CD4-positive, alpha-beta memory T cell (primary cell): ENCODE data around the gene FOXP3. TPM values are rescaled to one million over a fixed set of nuclear protein-coding genes. Genes with fewer than 3 reads are reported as not detected.

ENCODE experiments used
- CTCF ChIA-PET: fragments of 350-600 bp; sonication (Branson Sonifier 250); formaldehyde crosslinking; loops from one replicate; lab custom pipeline; 2021; ENCODE audit warnings: inconsistent platforms; ENCODE audit not compliant: partially characterized antibody; lab: Charles Lee
- POLR2A ChIA-PET: fragments of 350-600 bp; sonication (Branson Sonifier 250); formaldehyde crosslinking; loops from one replicate; lab custom pipeline; 2021; ENCODE audit not compliant: partially characterized antibody; lab: Charles Lee
- DNase-seq, 5 donors: peaks; one replicate each; pipeline versions ENCODE4 v3.0.0 to v3.0.0-alpha.2; 2020 to 2022; ENCODE audit warnings: mixed read lengths in 1 of 5
- H3K27ac ChIP-seq: one replicate; pipeline ENCODE4 v1.7.0; 2013; ENCODE audit warnings: low read depth, low read length
- H3K27me3 ChIP-seq: 2 replicates; pipeline ENCODE4 v1.7.0; 2013; ENCODE audit warnings: mild to moderate bottlenecking, low read length, moderate library complexity; ENCODE audit not compliant: insufficient read depth
- H3K36me3 ChIP-seq: 2 replicates; pipeline ENCODE4 v1.7.0; 2013; ENCODE audit warnings: mild to moderate bottlenecking, low read length, moderate library complexity; ENCODE audit not compliant: insufficient read depth
- H3K4me1 ChIP-seq: 2 replicates; pipeline ENCODE4 v1.7.0; 2013; ENCODE audit warnings: mild to moderate bottlenecking, low read length, moderate library complexity; ENCODE audit not compliant: insufficient read depth
- H3K4me3 ChIP-seq, 2 donors: one replicate each; pipeline ENCODE4 v1.7.0; 2013; ENCODE audit warnings: low read length in 2 of 2, mild to moderate bottlenecking in 1 of 2
- H3K9me3 ChIP-seq, 2 donors: one replicate each; pipeline ENCODE4 v1.7.0; 2013; ENCODE audit warnings: low read length in 2 of 2, control low read depth in 1 of 2; ENCODE audit not compliant: control insufficient read depth in 1 of 2
- H3K27ac Mint-ChIP-seq, 7 donors: one replicate each; pipeline ENCODE4 v1.8.0; 2020 to 2021; ENCODE audit warnings: mixed read lengths in 7 of 7, mild to moderate bottlenecking in 6 of 7, inconsistent platforms in 3 of 7, moderate library complexity in 3 of 7
- H3K27me3 Mint-ChIP-seq, 2 donors: one replicate each; pipeline ENCODE4 v1.8.0; 2020 to 2021; ENCODE audit warnings: mixed read lengths in 2 of 2
- H3K36me3 Mint-ChIP-seq, 2 donors: one replicate each; pipeline ENCODE4 v1.8.0; 2020 to 2021; ENCODE audit warnings: mixed read lengths in 2 of 2, inconsistent platforms in 1 of 2, mild to moderate bottlenecking in 1 of 2
- H3K4me1 Mint-ChIP-seq, 4 donors: one replicate each; pipeline ENCODE4 v1.8.0; 2020 to 2021; ENCODE audit warnings: mixed read lengths in 4 of 4, mild to moderate bottlenecking in 1 of 4
- H3K4me3 Mint-ChIP-seq, 8 donors: one replicate each; pipeline ENCODE4 v1.8.0; 2020 to 2021; ENCODE audit warnings: mixed read lengths in 8 of 8, mild to moderate bottlenecking in 7 of 8, moderate library complexity in 6 of 8, inconsistent platforms in 3 of 8
- H3K9me3 Mint-ChIP-seq, 8 donors: one replicate each; pipeline ENCODE4 v1.8.0; 2020 to 2021; ENCODE audit warnings: mixed read lengths in 8 of 8, mild to moderate bottlenecking in 5 of 8, inconsistent platforms in 3 of 8, moderate library complexity in 1 of 8
- intact Hi-C: fragments of 100-400 bp; cut with micrococcal nuclease; formaldehyde crosslinking; loops from one replicate; pipeline ENCODE4 v1.15.1; 2023
- polyA plus RNA-seq, 2 donors: library from polyadenylated mRNA; unstranded; fragments of 300-500 nt; fragmentation: Illumina TruSeq; gene quantifications; one replicate each; pipeline ENCODE4 v1.2.3, GENCODE V29; 2021
- total RNA-seq, 2 experiments: library from RNA; stranded (reverse); gene quantifications; one replicate each; pipeline ENCODE4 v1.2.3, GENCODE V29; 2021

Gene FOXP3
- total and polyA plus RNA-seq, 4 experiments from 2014 or later, result 1.00 to 4.3 (median 2.8) TPM

- intact Hi-C loops, result no loop called here
- ChIA-PET POLR2A (no interaction called here), CTCF (no interaction called here)
- no peak overlapping the region for H3K27ac ChIP-seq
- no peaks in the 10 kb centered on the region for H3K9me3 Mint-ChIP-seq
- H3K4me1 ChIP-seq, result peaks cover 5% of the 10 kb centered on the region
- no peaks in the 10 kb centered on the region for H3K36me3 Mint-ChIP-seq
- H3K9me3 ChIP-seq, result no peaks in the 10 kb centered on the region
- no peak for DNase-seq
- H3K27me3 Mint-ChIP-seq, result no peaks in the 10 kb centered on the region
- H3K4me1 Mint-ChIP-seq, result peaks cover 4 to 9% (median 5%) of the 10 kb centered on the region in 4 donors
- H3K27ac Mint-ChIP-seq, result no peak overlapping the region
- H3K27me3 ChIP-seq, result no peaks in the 10 kb centered on the region
- H3K4me3 Mint-ChIP-seq, result peak overlapping the region in 1 of 8 donors; percentile 15
- H3K36me3 ChIP-seq, result no peaks in the 10 kb centered on the region
- H3K4me3 ChIP-seq, result no peak overlapping the region
Observed at GRCh38 chrX:49225858-49226257, 38.7 kb downstream of the FOXP3 start.

- Mint-ChIP-seq H3K9me3 (peaks cover 0 to 2% (median 0%) of the 10 kb centered on the region in 8 donors), H3K4me3 (no peak overlapping the region), H3K4me1 (peaks cover 0 to 5% (median under 1%) of the 10 kb centered on the region in 4 donors), H3K27ac (no peak overlapping the region), H3K27me3 (no peaks in the 10 kb centered on the region), H3K36me3 (no peaks in the 10 kb centered on the region)
- Histone ChIP-seq H3K9me3 (no peaks in the 10 kb centered on the region), H3K27ac (no peak overlapping the region), H3K4me3 (no peak overlapping the region), H3K4me1 (no peaks in the 10 kb centered on the region), H3K27me3 (no peaks in the 10 kb centered on the region), H3K36me3 (no peaks in the 10 kb centered on the region)
- CTCF ChIA-PET, result no interaction called here
- POLR2A ChIA-PET, result no interaction called here
- intact Hi-C loops, result no loop called here
- no peak for DNase-seq
Observed at GRCh38 chrX:49221868-49222267, 42.6 kb downstream of the FOXP3 start.

GRCh38 chrX:49220100-49220499, 44.4 kb downstream of the FOXP3 start:
- ChIA-PET POLR2A (no interaction called here), CTCF (no interaction called here)
- peaks cover 0 to 5% (median under 1%) of the 10 kb centered on the region in 4 donors for H3K4me1 Mint-ChIP-seq
- no peak overlapping the region for H3K4me3 Mint-ChIP-seq
- no peaks in the 10 kb centered on the region for H3K9me3 ChIP-seq
- no peaks in the 10 kb centered on the region for H3K4me1 ChIP-seq
- no peak overlapping the region for H3K4me3 ChIP-seq
- no peak for DNase-seq
- no peaks in the 10 kb centered on the region for H3K27me3 Mint-ChIP-seq
- H3K27me3 ChIP-seq, result no peaks in the 10 kb centered on the region
- intact Hi-C loops, result no loop called here
- peaks cover 0 to 2% (median 0%) of the 10 kb centered on the region in 8 donors for H3K9me3 Mint-ChIP-seq
- H3K36me3 ChIP-seq, result no peaks in the 10 kb centered on the region
- no peak overlapping the region for H3K27ac ChIP-seq
- no peaks in the 10 kb centered on the region for H3K36me3 Mint-ChIP-seq
- no peak overlapping the region for H3K27ac Mint-ChIP-seq

GRCh38 chrX:49214996-49215526, 49.4 kb downstream of the FOXP3 start:
- no peak for DNase-seq
- POLR2A ChIA-PET, result no interaction called here
- Mint-ChIP-seq H3K4me3 (no peak overlapping the region), H3K27me3 (peaks cover 1 to 3% of the 10 kb centered on the region in 2 donors), H3K4me1 (peaks cover 0 to 3% (median 0%) of the 10 kb centered on the region in 4 donors), H3K9me3 (no peaks in the 10 kb centered on the region), H3K36me3 (no peaks in the 10 kb centered on the region), H3K27ac (no peak overlapping the region)
- H3K27me3 ChIP-seq, result no peaks in the 10 kb centered on the region
- no peak overlapping the region for H3K27ac ChIP-seq
- CTCF ChIA-PET, result no interaction called here
- no peak overlapping the region for H3K4me3 ChIP-seq
- no peaks in the 10 kb centered on the region for H3K4me1 ChIP-seq
- H3K36me3 ChIP-seq, result no peaks in the 10 kb centered on the region
- no peaks in the 10 kb centered on the region for H3K9me3 ChIP-seq
- intact Hi-C loops, result no loop called here

GRCh38 chrX:49214416-49214815, 50.1 kb downstream of the FOXP3 start:
- Mint-ChIP-seq H3K4me3 (no peak overlapping the region), H3K27ac (no peak overlapping the region), H3K36me3 (no peaks in the 10 kb centered on the region), H3K27me3 (peaks cover 1 to 3% of the 10 kb centered on the region in 2 donors), H3K9me3 (no peaks in the 10 kb centered on the region), H3K4me1 (no peaks in the 10 kb centered on the region)
- intact Hi-C loops, result no loop called here
- Histone ChIP-seq H3K4me3 (no peak overlapping the region), H3K27ac (no peak overlapping the region), H3K9me3 (no peaks in the 10 kb centered on the region), H3K4me1 (no peaks in the 10 kb centered on the region), H3K27me3 (no peaks in the 10 kb centered on the region), H3K36me3 (no peaks in the 10 kb centered on the region)
- ChIA-PET CTCF (no interaction called here), POLR2A (no interaction called here)
- no peak for DNase-seq

GRCh38 chrX:49212861-49213260, 51.6 kb downstream of the FOXP3 start:
- ChIA-PET CTCF (no interaction called here), POLR2A (no interaction called here)
- no peak overlapping the region for H3K4me3 Mint-ChIP-seq
- H3K36me3 Mint-ChIP-seq, result no peaks in the 10 kb centered on the region
- Histone ChIP-seq H3K4me1 (no peaks in the 10 kb centered on the region), H3K4me3 (no peak overlapping the region), H3K27ac (no peak overlapping the region), H3K27me3 (no peaks in the 10 kb centered on the region), H3K36me3 (no peaks in the 10 kb centered on the region), H3K9me3 (no peaks in the 10 kb centered on the region)
- no peak for DNase-seq
- no peaks in the 10 kb centered on the region for H3K4me1 Mint-ChIP-seq
- H3K9me3 Mint-ChIP-seq, result no peaks in the 10 kb centered on the region
- intact Hi-C loops, result no loop called here
- H3K27ac Mint-ChIP-seq, result no peak overlapping the region
- peaks cover 1 to 3% of the 10 kb centered on the region in 2 donors for H3K27me3 Mint-ChIP-seq

GRCh38 chrX:49212209-49212608, 52.3 kb downstream of the FOXP3 start:
- DNase-seq, result no peak
- no peaks in the 10 kb centered on the region for H3K4me1 Mint-ChIP-seq
- Histone ChIP-seq H3K27ac (no peak overlapping the region), H3K27me3 (no peaks in the 10 kb centered on the region), H3K36me3 (no peaks in the 10 kb centered on the region), H3K4me3 (no peak overlapping the region), H3K9me3 (no peaks in the 10 kb centered on the region), H3K4me1 (no peaks in the 10 kb centered on the region)
- no peaks in the 10 kb centered on the region for H3K36me3 Mint-ChIP-seq
- H3K4me3 Mint-ChIP-seq, result no peak overlapping the region
- POLR2A ChIA-PET, result no interaction called here
- H3K27me3 Mint-ChIP-seq, result peaks cover 1 to 3% of the 10 kb centered on the region in 2 donors
- CTCF ChIA-PET, result no interaction called here
- no peaks in the 10 kb centered on the region for H3K9me3 Mint-ChIP-seq
- no peak overlapping the region for H3K27ac Mint-ChIP-seq
- intact Hi-C loops, result no loop called here

- Mint-ChIP-seq H3K27ac (no peak overlapping the region), H3K27me3 (peaks cover 1 to 3% of the 10 kb centered on the region in 2 donors), H3K36me3 (no peaks in the 10 kb centered on the region), H3K4me1 (no peaks in the 10 kb centered on the region), H3K4me3 (no peak overlapping the region), H3K9me3 (no peaks in the 10 kb centered on the region)
- CTCF ChIA-PET, result no interaction called here
- POLR2A ChIA-PET, result no interaction called here
- Histone ChIP-seq H3K4me1 (no peaks in the 10 kb centered on the region), H3K27me3 (no peaks in the 10 kb centered on the region), H3K36me3 (no peaks in the 10 kb centered on the region), H3K9me3 (no peaks in the 10 kb centered on the region), H3K4me3 (no peak overlapping the region), H3K27ac (no peak overlapping the region)
- DNase-seq, result no peak
- intact Hi-C loops, result no loop called here
Observed at GRCh38 chrX:49211074-49211473, 53.4 kb downstream of the FOXP3 start.
